Sigmoid colon (tissue), 7 donors: Measurements from ENCODE around the gene CDH23. TPM values are rescaled to one million over a fixed set of nuclear protein-coding genes. Genes with fewer than 3 reads are reported as not detected.

ENCODE experiments used
- DNase-seq: peaks from one replicate; pipeline ENCODE4 v3.0.0-alpha.2; 2019
- H3K27ac ChIP-seq, 4 donors: fragments of 200-600 bp; sonication (generic); one replicate each; pipeline ENCODE4 v1.5.1; 2016 to 2019; ENCODE audit warnings: mild to moderate bottlenecking in 1 of 4
- H3K27me3 ChIP-seq, 3 donors: fragments of 200-600 bp; sonication (generic); one replicate each; pipeline ENCODE4 v1.5.1; 2019; ENCODE audit warnings: mild to moderate bottlenecking in 1 of 3
- H3K36me3 ChIP-seq, 4 donors: fragments of 200-600 bp; sonication (generic); one replicate each; pipeline ENCODE4 v1.5.1; 2016 to 2019
- H3K4me1 ChIP-seq, 4 donors: fragments of 200-600 bp; sonication (generic); one replicate each; pipeline ENCODE4 v1.5.1; 2017 to 2019
- H3K4me3 ChIP-seq, 4 donors: fragments of 200-600 bp; sonication (generic); one replicate each; pipeline ENCODE4 v1.5.1; 2017 to 2019; ENCODE audit warnings: mild to moderate bottlenecking in 2 of 4, moderate library complexity in 1 of 4
- H3K9me3 ChIP-seq, 4 donors: fragments of 200-600 bp in 3 of 4; sonication (generic) in 3 of 4; one replicate each; pipeline versions ENCODE4 v1.5.1 to v1.6.1; 2013 to 2019
- EP300 ChIP-seq, 4 donors: sonication (generic); formaldehyde crosslinking; IDR thresholded peaks; one replicate each; pipeline ENCODE4 v1.6.1; 2017; ENCODE audit warnings: antibody characterized with exemption in 4 of 4
- POLR2A ChIP-seq, 2 donors: fragments of 450-650 bp; IDR thresholded peaks; one replicate each; pipeline ENCODE4 v1.6.1; 2016; ENCODE audit warnings: antibody characterized with exemption in 2 of 2, mild to moderate bottlenecking in 2 of 2, moderate library complexity in 2 of 2
- POLR2AphosphoS5 ChIP-seq, 4 donors: sonication (generic); formaldehyde crosslinking; IDR thresholded peaks; one replicate each; pipeline ENCODE4 v1.6.1; 2017; ENCODE audit warnings: antibody characterized with exemption in 4 of 4
- WGBS, 2 donors: extraction: QIAGEN DNeasy Blood & Tissue Kit; methylation state at CpG; one replicate each; pipeline ENCODE4 v1.1.7; 2013; 5-methylcytosine and 5-hydroxymethylcytosine counted together
- intact Hi-C: fragments of 100-400 bp; cut with DNase I; formaldehyde crosslinking; loops from one replicate; pipeline ENCODE4 v1.15.1; 2023
- polyA plus RNA-seq, 3 donors: library from polyadenylated mRNA; stranded (reverse); fragments of 200-250 nt; gene quantifications; one replicate each; pipeline ENCODE4 v1.2.3, GENCODE V29; 2013
- total RNA-seq, 4 donors: library from RNA; depleted of rRNA; stranded (reverse); fragments of >200 nt; gene quantifications; one replicate each; pipeline ENCODE4 v1.1.0, GENCODE V29; 2016
- TF ChIP-seq, protein P1 (sequence below), 4 experiments: fragments of 450-650 bp in 3 of 4; fragments of 200-600 bp in 1 of 4; IDR thresholded peaks; one replicate each; pipeline ENCODE4 v1.5.1; 2016 to 2019; ENCODE audit warnings: antibody characterized with exemption in 4 of 4, mild to moderate bottlenecking in 3 of 4, moderate library complexity in 2 of 4
- donor health status: healthy with polysubstance abuse.
- donor health status: Bipolar disorder and iron deficiency.
- donor health status: healthy.

CDH23 gene
- total and polyA plus RNA-seq, 7 donors = 1.5 to 7.2 (median 3.0) TPM

DNA sequence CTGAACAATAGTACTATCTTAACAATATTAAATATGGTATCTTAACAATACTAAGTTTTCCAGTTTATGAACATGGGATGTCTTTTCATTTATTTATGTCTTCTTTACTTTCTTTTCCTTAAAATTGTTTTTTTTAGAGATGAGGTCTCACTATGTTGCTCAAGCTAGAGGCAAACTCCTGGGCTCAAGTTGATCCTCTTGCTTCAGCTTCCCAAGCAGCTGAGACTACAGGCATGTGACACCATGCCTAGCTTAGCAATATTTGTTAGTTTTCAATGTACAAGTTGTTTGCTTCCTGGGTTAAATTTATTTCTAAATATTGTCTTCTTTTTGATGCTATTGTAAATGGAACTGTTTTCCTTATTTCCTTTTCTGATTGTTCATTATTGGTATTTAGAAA is 16.9 kb downstream of the CDH23 start:
- H3K4me1 ChIP-seq = no peaks in the 10 kb centered on the region
- no peak overlapping the region for H3K27ac ChIP-seq
- no peaks in the 10 kb centered on the region for H3K36me3 ChIP-seq
- H3K9me3 ChIP-seq = peaks cover 0 to 14% (median 1%) of the 10 kb centered on the region in 4 donors
- TF ChIP-seq POLR2A (IDR thresholded peaks at IDR 0.05) (no peak), POLR2AphosphoS5 (IDR thresholded peaks at IDR 0.05) (no peak), EP300 (IDR thresholded peaks at IDR 0.05) (no peak)
- TF ChIP-seq, protein P1, sequence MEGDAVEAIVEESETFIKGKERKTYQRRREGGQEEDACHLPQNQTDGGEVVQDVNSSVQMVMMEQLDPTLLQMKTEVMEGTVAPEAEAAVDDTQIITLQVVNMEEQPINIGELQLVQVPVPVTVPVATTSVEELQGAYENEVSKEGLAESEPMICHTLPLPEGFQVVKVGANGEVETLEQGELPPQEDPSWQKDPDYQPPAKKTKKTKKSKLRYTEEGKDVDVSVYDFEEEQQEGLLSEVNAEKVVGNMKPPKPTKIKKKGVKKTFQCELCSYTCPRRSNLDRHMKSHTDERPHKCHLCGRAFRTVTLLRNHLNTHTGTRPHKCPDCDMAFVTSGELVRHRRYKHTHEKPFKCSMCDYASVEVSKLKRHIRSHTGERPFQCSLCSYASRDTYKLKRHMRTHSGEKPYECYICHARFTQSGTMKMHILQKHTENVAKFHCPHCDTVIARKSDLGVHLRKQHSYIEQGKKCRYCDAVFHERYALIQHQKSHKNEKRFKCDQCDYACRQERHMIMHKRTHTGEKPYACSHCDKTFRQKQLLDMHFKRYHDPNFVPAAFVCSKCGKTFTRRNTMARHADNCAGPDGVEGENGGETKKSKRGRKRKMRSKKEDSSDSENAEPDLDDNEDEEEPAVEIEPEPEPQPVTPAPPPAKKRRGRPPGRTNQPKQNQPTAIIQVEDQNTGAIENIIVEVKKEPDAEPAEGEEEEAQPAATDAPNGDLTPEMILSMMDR (IDR thresholded peaks at IDR 0.05) = no peak
- intact Hi-C loops = no loop called here
- no peak overlapping the region for H3K4me3 ChIP-seq
- DNase-seq = no peak
- H3K27me3 ChIP-seq = no peaks in the 10 kb centered on the region

DNA sequence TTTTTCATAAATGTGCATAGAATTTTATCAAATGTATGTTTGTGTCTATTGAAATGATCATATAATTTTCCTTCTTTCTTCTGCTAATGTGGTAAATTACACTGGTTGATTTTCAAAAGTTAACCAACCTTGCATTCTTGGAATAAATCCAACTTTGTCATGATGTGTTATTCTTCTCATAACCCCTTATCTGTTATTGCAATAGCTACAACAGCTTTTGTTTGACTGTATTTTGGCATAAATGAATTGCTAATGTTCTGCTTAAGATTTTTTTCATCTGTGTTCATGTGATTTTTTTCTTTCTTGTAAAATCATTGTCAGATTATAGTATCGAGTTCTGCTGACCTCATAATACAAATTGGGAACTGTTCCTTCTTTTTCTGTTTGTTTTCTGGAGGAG is 17.6 kb downstream of the CDH23 start:
- no peaks in the 10 kb centered on the region for H3K27me3 ChIP-seq
- H3K36me3 ChIP-seq = no peaks in the 10 kb centered on the region
- 33 to 59% methylated on average over 1 of the region's 1 CpG for WGBS, 2 donors
- DNase-seq = no peak
- TF ChIP-seq POLR2AphosphoS5 (IDR thresholded peaks at IDR 0.05) (no peak), EP300 (IDR thresholded peaks at IDR 0.05) (no peak), POLR2A (IDR thresholded peaks at IDR 0.05) (no peak)
- TF ChIP-seq, protein P1 (IDR thresholded peaks at IDR 0.05) = no peak
- peaks cover 0 to 14% (median 1%) of the 10 kb centered on the region in 4 donors for H3K9me3 ChIP-seq
- intact Hi-C loops = no loop called here
- no peak overlapping the region for H3K4me3 ChIP-seq
- H3K4me1 ChIP-seq = no peaks in the 10 kb centered on the region
- no peak overlapping the region for H3K27ac ChIP-seq

DNA sequence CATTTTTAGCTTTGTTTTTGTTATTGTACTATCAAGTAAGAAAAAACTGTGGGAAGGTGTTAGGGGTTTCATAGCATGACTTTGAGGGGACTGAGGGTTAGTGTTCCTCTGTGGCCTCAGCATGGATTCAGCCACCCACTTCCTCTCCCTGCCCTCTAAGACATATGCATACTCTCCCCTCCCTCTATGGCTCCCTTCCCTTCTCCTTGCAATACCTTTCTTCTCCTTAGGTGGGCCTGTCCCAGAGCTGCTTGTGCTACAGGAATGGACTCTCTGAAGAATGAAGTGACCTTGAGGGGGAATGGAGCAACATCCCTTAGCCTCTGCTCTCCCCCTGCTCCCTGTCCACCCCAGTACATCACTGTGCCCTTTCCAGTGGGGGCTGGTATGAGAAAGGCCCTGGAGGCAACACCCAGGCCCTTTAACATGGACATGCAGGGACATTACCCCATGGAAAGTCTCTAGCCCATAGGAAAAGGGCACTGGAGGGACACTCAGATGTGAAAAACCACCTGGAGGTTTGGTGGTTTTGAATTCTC is 22.4 kb downstream of the CDH23 start:
- no peak overlapping the region for H3K4me3 ChIP-seq
- DNase-seq = no peak
- peaks cover 0 to 3% (median 0%) of the 10 kb centered on the region in 4 donors for H3K9me3 ChIP-seq
- no peaks in the 10 kb centered on the region for H3K4me1 ChIP-seq
- H3K27ac ChIP-seq = no peak overlapping the region
- H3K36me3 ChIP-seq = no peaks in the 10 kb centered on the region
- intact Hi-C loops = no loop called here
- peaks cover 0 to 4% (median 0%) of the 10 kb centered on the region in 3 donors for H3K27me3 ChIP-seq
- TF ChIP-seq, protein P1 (IDR thresholded peaks at IDR 0.05) = no peak
- TF ChIP-seq POLR2AphosphoS5 (IDR thresholded peaks at IDR 0.05) (no peak), EP300 (IDR thresholded peaks at IDR 0.05) (no peak), POLR2A (IDR thresholded peaks at IDR 0.05) (no peak)

DNA sequence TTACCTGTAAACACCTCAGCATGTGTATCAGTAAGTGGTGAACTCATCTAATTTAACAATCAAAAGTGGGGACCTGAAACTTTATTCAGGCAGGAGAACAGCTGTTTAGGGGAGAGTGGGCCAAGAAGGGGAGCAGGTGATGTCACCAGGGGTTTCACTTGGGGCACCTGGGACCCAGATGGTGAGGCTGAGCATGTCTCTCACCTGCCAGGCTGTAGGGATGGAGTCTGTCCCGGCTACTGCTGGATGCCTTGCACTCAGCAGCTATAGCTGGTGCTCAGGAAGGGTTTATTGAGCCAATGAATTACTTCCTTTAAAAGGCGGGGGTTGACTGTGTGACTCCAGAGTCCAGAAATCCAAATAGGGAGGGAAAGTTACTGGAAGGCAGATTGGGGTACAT is 23.0 kb downstream of the CDH23 start:
- no peaks in the 10 kb centered on the region for H3K4me1 ChIP-seq
- peaks cover 0 to 3% (median 0%) of the 10 kb centered on the region in 4 donors for H3K9me3 ChIP-seq
- H3K36me3 ChIP-seq = no peaks in the 10 kb centered on the region
- WGBS, 2 donors = 11 to 67% methylated on average over 2 of the region's 2 CpGs
- no peak for DNase-seq
- H3K27me3 ChIP-seq = peaks cover 0 to 4% (median 0%) of the 10 kb centered on the region in 3 donors
- H3K4me3 ChIP-seq = no peak overlapping the region
- intact Hi-C loops = no loop called here
- H3K27ac ChIP-seq = no peak overlapping the region
- no peak for TF ChIP-seq POLR2A (IDR thresholded peaks at IDR 0.05)

DNA sequence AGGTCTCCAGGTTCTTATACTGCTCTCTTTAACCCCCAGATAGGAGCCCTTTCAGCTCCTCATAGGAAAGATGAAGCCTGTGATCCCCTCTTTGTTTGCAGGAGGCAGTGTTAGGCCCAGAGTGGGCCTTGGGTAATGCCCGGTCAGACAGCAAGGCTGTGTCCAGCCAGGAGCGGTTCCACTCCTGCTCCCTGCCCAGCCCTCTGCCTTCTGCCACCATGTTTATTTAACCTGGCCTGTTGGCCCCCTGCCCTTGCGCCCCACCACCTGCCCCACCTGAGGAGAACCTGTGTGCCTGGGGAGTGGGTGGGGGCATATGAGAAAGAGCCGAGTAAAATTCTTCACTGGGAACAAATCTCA is 24.3 kb downstream of the CDH23 start:
- Histone ChIP-seq H3K4me3 (no peak overlapping the region), H3K9me3 (peaks cover 0 to 3% (median 0%) of the 10 kb centered on the region in 4 donors), H3K27me3 (peaks cover 0 to 4% (median 0%) of the 10 kb centered on the region in 3 donors), H3K27ac (no peak overlapping the region), H3K36me3 (no peaks in the 10 kb centered on the region), H3K4me1 (no peaks in the 10 kb centered on the region)
- TF ChIP-seq EP300 (IDR thresholded peaks at IDR 0.05) (no peak), POLR2A (IDR thresholded peaks at IDR 0.05) (no peak), POLR2AphosphoS5 (IDR thresholded peaks at IDR 0.05) (no peak)
- TF ChIP-seq, protein P1 (IDR thresholded peaks at IDR 0.05) = no peak
- intact Hi-C loops = no loop called here
- DNase-seq = no peak
- 69 to 81% methylated on average over 4 of the region's 4 CpGs for WGBS, 2 donors
